ENCODE data around the gene SASH3.
A peak's percentile ranks its signal among the peaks of the same experiment; 100 is the strongest.

Gene SASH3

GRCh38 chrX:129818123-129818522 is 38.4 kb downstream of the SASH3 start:
- DNase-seq = no peak

- DNase-seq = no peak
Measured at GRCh38 chrX:129823115-129823514, 43.4 kb downstream of the SASH3 start.

DNA sequence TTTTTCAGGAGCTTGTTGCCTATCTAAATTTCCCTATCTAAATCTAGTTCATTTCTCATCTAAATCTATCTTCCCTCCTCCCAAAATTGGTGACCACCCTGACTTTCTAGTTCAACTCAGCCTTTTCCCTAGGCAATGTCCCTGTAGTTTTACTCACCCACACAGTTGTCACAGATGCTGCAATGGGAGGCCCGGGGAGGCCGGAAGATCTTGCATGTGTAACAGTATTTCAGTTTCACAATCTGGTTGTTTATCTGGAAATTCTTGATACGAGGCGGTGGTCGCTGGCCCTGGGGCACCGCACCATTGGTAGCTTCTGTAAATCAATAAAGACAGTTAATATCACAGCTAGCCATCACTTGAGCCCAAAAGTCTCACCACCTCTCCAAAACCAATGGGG is 43.8 kb downstream of the SASH3 start:
- DNase-seq = no peak

DNA sequence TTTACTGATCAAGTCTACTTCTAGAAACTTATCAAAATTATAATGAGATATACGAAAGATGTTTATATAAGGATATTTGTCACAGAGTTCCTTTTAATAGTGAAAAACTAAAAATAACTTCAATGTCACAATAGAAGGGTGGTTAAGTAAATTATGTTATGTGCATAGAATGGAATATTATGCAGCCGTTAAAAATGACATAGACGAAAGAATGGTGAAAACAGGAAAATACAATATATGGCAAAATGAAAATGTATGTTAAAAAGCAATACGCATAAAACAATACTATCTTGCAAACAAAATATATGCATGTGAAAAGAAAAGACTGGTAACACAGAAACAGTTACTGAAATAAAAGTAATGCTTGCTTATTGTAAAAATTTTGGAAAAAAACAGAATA is 44.9 kb downstream of the SASH3 start:
- DNase-seq = no peak

GRCh38 chrX:129825746-129826505 is 46.2 kb downstream of the SASH3 start:
- no peak for DNase-seq

GRCh38 chrX:129830494-129830893 is 50.7 kb downstream of the SASH3 start:
- DNase-seq = no peak

GRCh38 chrX:129831091-129831885 is 51.5 kb downstream of the SASH3 start:
- DNase-seq = peak; percentile 30

GRCh38 chrX:129833153-129833990 is 53.6 kb downstream of the SASH3 start:
- no peak for DNase-seq

GRCh38 chrX:129836827-129837226 is 57.1 kb downstream of the SASH3 start:
- DNase-seq = no peak

DNA sequence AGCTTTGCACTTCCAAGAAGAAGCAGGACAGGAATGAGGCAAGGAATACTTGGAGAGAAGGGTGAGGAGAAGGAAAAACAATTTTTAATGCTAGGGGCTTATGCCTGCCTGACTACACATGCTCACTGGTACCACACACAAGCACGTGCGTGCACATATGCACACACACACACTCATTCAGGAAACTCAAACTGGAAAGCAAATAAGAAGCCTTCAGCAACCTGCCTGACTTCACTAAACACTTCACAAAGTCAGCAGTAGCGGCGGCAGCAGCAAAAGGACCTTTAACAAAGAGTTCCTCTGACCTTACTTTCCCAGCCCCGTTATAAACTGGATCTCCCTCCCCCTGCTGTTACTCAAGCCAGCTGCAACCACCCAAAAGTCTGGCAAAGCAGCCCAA is 60.6 kb downstream of the SASH3 start:
- DNase-seq = no peak

- DNase-seq = no peak
Measured at GRCh38 chrX:129842510-129843208, 62.9 kb downstream of the SASH3 start.

- no peak for DNase-seq
Measured at GRCh38 chrX:129843209-129843458, 63.4 kb downstream of the SASH3 start.

GRCh38 chrX:129843459-129844306 is 63.9 kb downstream of the SASH3 start, which contains the start of gene ZDHHC9:
Gene ZDHHC9 (minus strand): TSS chrX:129843886. CDS start chrX:129841945, 1,941 bp downstream.
- peak; percentile 77 for DNase-seq
